ENCODE data around the gene FGD6.
"Not testable (repeated sequence)": the region's sequence is repeated elsewhere in the genome, so short reads cannot be mapped to it uniquely, and the experiment has no call there.

FGD6 gene

DNA sequence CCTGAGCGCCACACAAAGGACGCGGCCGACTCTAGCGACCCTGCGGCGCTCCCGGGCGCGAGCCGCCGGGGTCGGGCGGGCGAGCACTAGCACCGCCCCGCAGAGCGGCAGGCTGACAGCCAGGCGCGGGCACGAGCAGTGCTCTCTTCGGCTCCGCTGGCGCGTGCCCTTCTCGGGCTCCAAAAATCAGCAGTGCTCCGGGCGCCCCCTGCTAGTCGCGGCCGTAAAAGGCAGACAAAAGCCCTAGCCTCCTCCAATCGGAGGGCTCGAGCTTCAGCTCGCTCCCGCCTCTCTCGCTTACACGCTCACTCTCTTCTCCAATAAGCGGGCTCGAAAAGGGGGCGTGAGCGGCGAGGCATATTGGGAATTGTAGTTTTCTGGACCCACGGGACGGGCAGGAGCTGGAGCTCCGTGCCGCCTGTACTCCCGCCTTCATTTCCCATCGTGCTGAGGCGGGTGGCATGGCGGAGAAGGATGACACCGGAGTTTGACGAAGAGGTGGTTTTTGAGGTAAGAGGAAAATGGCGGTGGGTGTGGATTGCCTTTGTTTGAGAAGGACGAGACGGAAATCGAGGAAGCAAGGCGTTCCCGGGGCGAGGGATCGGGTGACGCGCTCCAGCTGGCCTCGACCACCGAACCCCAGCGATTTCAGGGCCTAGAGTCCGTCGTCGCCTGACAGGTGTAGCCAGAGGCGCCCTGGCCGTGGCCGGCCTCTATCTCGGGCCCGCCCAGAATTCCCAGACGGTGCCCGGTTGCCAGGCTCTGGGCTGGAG lies at the start of gene FGD6, which contains the start of gene VEZT:
Gene FGD6, minus strand, starts transcription at position 91 of the 773 bp plus-strand sequence. CDS start 227 bp downstream, outside the sequence.
Gene VEZT, plus strand, starts transcription at position 431 of the 773 bp plus-strand sequence. Its CDS starts 44 bp downstream, at position 475.
- peak; percentile 100 for DNase-seq

- DNase-seq: no peak
Measured at GRCh38 chr12:95266254-95266653, 49.0 kb upstream of the FGD6 start.

DNA sequence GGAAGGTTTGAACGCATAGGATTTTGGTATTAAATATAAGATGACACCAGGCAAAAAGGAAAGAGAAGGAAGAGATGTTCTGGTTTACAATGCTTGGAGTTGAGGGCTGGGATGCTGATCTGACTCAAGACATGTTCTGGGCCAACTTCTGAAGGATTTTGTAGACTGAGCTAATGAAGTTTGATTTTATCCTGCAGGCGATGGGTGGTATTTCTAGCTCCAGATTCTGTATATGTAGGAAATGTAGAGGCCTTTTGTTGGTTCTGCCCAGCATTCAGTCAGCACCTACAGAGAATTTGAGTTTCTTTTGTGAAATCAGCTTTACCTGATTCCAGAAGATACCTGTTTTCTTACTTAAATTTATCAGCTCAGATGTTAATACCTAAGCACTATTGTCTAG lies 48.5 kb upstream of the FGD6 start:
- no peak for DNase-seq

DNA sequence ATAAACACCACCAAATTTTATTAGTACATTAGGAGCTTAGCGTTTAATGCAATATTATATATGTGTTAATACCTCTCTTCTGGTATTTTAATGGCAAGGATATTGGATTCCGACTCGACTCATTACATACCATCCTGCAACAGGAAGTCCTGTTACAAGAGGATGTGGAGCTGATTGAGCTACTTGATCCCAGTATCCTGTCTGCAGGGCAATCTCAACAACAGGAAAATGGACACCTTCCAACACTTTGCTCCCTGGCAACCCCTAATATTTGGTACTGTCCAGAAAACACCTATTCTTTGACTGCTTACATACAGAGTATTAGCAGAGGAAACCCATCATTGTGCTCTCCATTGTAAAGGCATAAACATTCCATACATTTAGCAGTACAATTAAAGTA lies 45.5 kb upstream of the FGD6 start:
- DNase-seq: no peak

DNA sequence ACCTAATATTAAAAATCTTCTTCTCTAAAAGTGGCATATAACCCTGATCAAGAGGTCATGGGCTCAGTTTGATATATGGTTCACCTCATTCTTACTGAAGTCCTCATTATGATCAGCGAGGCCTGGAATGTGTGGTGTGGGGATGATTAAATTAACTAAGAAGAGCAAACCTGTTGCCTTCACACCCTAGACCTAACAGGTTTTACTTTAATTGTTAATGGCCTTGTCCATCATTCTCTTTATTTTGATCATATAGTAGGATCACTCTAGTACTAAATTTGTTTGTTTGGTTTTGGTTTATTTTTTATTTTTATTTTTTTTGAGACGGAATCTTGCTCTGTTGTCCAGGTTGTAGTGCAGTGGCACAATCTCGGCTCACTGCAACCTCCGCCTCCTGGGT lies 43.8 kb upstream of the FGD6 start:
- no peak for DNase-seq

DNA sequence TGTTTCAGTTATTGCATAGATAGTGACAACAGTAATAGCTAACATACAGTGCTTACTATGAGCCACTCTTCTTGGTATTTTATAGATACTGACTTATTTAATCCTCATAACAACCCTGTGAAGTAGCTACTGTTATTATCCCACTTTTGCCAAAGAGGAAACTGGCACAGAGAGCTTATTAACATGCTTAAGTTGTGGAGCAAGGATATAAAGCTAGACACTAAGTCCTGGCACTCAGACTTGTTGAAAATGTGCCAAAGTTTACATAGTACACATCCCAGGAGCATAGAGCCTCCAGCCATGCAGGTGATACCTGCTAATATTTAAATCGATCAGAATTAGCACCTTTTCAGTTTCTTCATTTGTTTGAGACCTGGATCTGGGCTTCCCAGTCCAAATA lies 42.1 kb upstream of the FGD6 start:
- DNase-seq: peak; percentile 26

- no peak for DNase-seq
Measured at GRCh38 chr12:95258803-95259202, 41.5 kb upstream of the FGD6 start.

DNA sequence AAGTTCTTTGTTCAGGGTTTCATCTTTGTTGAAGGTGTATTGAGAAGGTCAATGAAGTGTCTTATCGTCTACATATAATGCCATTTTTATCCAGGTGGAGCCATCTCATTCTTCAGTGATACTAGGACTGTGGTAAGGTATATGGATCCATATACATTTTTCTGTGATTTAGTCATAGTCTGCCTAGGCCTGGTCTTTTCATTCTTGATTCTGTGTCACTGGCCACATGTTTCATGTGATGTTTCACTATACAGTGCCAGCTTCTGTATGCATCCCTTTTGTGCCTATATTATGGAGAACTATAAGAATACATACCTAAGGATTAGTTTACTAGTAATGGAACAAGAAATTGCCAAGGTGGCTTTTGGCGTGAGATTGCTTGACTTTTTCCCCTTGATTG lies 40.9 kb upstream of the FGD6 start:
- no peak for DNase-seq

DNA sequence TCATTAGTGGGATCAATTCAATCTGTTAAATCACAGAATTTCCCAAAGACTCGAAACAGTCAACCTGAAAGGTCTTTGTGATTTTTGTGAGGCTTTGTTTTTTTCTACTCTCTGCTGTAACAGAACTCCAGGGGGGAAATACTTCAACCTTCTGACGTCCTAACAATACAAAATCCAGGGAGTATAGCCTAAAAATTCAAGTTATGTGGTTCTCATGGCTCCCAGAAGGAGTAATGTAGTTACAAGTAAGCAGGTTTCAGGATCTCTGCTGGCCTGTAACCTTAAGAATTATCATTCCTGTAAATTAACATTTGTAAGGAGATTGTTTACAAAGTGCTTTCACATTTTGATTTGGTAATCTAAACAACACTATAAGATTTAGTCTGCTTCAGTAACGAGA lies 40.3 kb upstream of the FGD6 start:
- no peak for DNase-seq

DNA sequence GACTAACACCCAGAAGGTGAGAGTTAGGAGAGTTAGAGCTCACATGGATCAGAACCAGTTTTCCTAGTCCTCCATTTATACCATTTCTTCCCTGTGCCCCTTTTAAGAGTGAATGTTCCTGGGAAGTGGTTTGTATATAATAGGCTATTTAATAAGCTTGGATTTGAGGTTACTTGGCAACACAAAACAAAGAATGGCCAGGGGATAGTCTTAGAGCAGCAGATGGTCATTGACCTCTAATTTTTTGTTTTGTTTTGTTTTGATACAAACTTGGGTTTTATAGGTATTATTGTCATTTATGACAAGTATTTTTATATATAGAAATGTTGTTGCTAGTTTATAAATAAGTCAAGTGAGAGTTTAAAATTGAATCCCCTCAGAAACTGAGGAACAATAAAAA lies 36.1 kb upstream of the FGD6 start:
- peak; percentile 12 for DNase-seq

- DNase-seq: peak; percentile 34
Measured at GRCh38 chr12:95248604-95249360, 31.5 kb upstream of the FGD6 start.

GRCh38 chr12:95248095-95248494 lies 30.8 kb upstream of the FGD6 start:
- DNase-seq: no peak

- DNase-seq: no peak
Measured at GRCh38 chr12:95244350-95244749, 27.1 kb upstream of the FGD6 start.

DNA sequence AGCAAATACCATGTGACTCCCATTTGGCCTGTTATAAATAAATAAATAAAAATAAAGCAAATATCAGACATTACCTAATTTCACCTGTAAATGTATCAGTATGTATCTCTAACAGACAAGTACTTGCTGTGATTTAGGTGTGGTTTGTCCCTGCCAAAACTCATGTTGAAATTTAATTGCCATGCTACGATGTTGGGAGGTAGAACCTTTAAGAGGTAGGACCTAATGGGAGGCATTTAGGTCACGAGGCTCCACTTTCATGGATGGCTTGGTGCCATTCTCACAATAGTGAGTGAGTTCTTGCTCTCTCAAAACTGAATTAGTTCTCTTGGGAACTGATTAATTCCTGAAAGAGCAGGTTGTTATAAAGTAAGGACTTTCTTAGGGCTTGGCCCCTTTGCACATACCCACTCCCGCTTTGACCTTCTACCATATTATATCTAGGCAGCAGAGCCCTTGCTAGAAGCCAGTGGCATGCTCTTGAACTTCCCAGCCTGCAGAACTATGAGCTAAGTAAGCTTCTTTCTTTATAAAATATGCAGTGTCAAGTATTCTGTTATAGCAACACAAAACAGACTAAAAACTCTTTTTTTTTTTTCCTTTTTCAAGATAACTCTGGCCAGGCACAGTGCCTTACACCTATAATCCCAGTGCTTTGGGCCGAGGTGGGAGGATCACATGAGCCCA lies 26.4 kb upstream of the FGD6 start:
- DNase-seq: no peak

GRCh38 chr12:95241761-95242506 lies 24.7 kb upstream of the FGD6 start:
- DNase-seq: no peak

DNA sequence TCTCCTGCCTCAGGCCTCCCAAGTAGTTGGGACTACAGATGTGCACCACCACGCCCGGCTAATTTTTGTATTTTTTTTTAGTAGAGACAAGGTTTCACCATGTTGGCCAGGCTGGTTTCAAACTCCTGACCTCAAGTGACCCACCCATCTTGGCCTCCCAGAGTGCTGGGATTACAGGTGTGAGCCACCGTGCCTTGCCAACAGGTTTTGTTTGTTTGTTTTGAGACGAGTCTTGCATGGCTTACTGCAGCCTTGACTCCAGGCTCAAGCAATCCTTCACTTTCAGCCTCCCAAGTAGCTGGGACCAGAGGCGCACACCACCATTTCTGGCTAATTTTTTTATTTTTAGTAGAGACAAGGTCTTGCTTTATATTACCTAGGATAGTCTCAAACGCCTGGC lies 23.9 kb upstream of the FGD6 start:
- not testable (repeated sequence) for DNase-seq

DNA sequence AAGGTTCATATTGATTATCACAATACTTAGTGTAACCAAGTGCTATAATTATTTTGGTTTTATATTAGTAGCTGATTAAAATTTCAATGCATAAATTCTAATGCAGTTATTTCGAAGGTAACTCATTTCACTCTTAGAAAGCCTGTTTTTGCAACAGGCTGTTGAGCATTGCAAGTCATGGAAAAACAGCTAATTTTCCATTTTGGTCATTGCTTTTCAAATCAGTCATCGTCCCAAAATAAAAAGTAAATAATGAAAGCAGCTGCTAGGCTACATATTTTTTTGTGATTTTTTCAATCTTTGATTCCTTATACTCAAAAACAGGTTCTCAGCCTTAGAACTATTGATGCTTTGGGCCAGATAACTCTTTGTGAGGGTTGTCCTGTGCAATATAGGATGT lies 23.3 kb upstream of the FGD6 start:
- DNase-seq: no peak

GRCh38 chr12:95239835-95240234 lies 22.6 kb upstream of the FGD6 start:
- not testable (repeated sequence) for DNase-seq

DNA sequence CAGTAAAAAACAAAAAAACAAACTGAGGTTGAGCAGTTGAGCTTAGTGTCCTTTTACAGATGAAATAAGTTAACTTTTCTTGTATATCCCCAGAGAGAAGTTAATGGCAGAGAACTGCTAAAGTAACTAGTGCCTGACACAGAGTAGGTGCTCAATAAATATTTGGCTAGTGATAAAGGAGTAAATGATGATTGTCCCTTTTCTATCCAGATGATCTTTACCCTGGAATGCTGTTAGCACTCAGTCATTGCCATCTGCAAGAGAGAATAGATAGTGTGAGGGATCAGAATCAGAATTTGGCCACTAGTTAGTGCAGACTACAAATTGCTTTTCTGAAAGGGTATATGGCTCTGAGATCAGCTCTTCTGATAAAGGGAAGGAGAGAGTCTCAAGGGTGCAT lies 21.9 kb upstream of the FGD6 start:
- DNase-seq: no peak

DNA sequence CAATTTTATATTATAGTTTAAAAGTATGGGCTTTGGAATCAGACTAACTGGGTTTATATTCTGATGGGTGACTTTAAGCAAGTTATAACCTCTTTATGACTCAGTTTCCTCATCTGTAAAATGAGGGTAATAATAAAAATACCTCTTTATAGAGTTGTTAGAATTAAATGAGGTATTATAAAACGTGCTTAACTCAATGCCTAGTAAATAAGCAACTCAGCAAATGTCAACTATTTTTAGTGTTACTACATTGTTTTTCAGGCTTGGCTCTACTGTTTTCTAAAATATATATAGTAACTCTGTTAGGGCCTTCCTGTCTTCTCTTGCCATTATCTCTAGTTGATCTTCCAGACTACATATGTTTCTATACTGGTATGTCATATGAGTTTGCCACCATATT lies 20.9 kb upstream of the FGD6 start:
- no peak for DNase-seq

DNA sequence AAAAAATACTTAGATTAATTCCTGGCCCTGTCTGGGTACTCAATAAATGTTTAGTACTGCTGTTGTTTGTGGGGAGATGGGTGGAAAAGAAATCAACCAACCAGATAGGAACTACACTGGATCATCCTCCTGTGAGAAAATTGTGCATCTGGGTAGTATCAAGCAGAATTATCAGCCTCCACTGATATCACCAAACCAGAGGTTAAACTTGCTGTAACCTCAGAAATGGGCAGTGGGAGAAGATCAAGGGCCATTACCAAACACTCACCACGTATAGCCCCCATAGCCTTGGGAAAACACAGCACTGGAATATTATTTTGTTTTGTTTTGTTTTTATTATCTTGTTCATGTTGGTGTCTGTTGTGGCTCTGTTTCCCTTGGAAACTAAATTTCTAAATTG lies 20.0 kb upstream of the FGD6 start:
- no peak for DNase-seq

- not testable (repeated sequence) for DNase-seq
Measured at GRCh38 chr12:95235621-95236020, 18.4 kb upstream of the FGD6 start.

- DNase-seq: not testable (repeated sequence)
Measured at GRCh38 chr12:95234187-95234586, 16.9 kb upstream of the FGD6 start.

Measured in NCI-H69 (cell line).